ENCODE measurements around the gene EFHC1. TPM values are rescaled to one million over a fixed set of nuclear protein-coding genes. Genes with fewer than 3 reads are reported as not detected.

Gene EFHC1
- total RNA-seq, 1 experiment from 2014 or later: 12.4 TPM

- ATAC-seq (no peak), DNase-seq (ENCODE audit: low read depth, low spot score) (no peak)
- H2AFZ ChIP-seq (ENCODE audit: low read depth, low read length, poor library complexity, severe bottlenecking): no peak overlapping the region
- peaks cover 3 to 8% of the 10 kb centered on the region in 2 experiments; a peak in 2 of 4 replicates for H3K36me3 ChIP-seq (ENCODE audit: control insufficient read depth in 1 of 2, insufficient read depth in 2 of 2, low read length in 2 of 2)
- H3K9me3 ChIP-seq (ENCODE audit: control insufficient read depth in 1 of 2, insufficient read depth in 1 of 2, low read depth in 1 of 2, low read length in 2 of 2): no peaks in the 10 kb centered on the region
- no peak overlapping the region for H3K9ac ChIP-seq (ENCODE audit: low read length)
- no peaks in the 10 kb centered on the region for H3K27me3 ChIP-seq (ENCODE audit: insufficient read depth, low read length)
- intact Hi-C loops (cut with micrococcal nuclease): no loop called here
- no peak overlapping the region for H3K27ac ChIP-seq (ENCODE audit: low read depth, low read length)
- RAD21 ChIA-PET (ENCODE audit: low non-redundant PET in 1 of 2, low total read pairs in 2 of 2, uncharacterized antibody in 2 of 2, unreplicated experiment in 2 of 2): no interaction called here
- H4K20me1 ChIP-seq (ENCODE audit: insufficient read depth): no peaks in the 10 kb centered on the region
- BruUV-seq (replicated peaks): TSS peak; percentile 3
- POLR2A ChIA-PET: no interaction called here
- peaks cover 2 to 5% of the 10 kb centered on the region in 2 experiments for H3K4me1 ChIP-seq (ENCODE audit: control insufficient read depth in 1 of 2, insufficient read depth in 2 of 2, low read length in 2 of 2)
- H3K4me2 ChIP-seq (ENCODE audit: low read length): no peak overlapping the region
- no peaks in the 10 kb centered on the region for H3K79me2 ChIP-seq (ENCODE audit: insufficient read depth, low read length)
- no peaks in the 10 kb centered on the region for H3K9me2 ChIP-seq (ENCODE audit: insufficient read depth)
- TF ChIP-seq TCF7L2 (IDR thresholded peaks at IDR 0.05; ENCODE audit: borderline replicate concordance, extremely low read depth, insufficient read depth, insufficient read length) (no peak), JUND (IDR thresholded peaks at IDR 0.05) (no peak), FOSL1 (IDR thresholded peaks at IDR 0.05; ENCODE audit: low read depth) (no peak), CBX3 (IDR thresholded peaks at IDR 0.05; ENCODE audit: low read depth) (no peak), EZH2phosphoT487 (IDR thresholded peaks at IDR 0.05; ENCODE audit: borderline replicate concordance) (no peak), ZNF274 (IDR thresholded peaks at IDR 0.05; ENCODE audit: low read depth, low read length) (no peak), ZFX (IDR thresholded peaks at IDR 0.05) (no peak), SP1 (IDR thresholded peaks at IDR 0.05; ENCODE audit: low read depth) (no peak), SIN3A (IDR thresholded peaks at IDR 0.05; ENCODE audit: low read depth) (no peak), SRF (IDR thresholded peaks at IDR 0.05; ENCODE audit: low read depth) (no peak), YY1 (IDR thresholded peaks at IDR 0.05; ENCODE audit: extremely low read depth, insufficient replicate concordance, low read depth, low read length) (no peak), ELF1 (IDR thresholded peaks at IDR 0.05; ENCODE audit: borderline replicate concordance, low read depth) (no peak), EZH2 (IDR thresholded peaks at IDR 0.05) (no peak)
- TF ChIP-seq, protein P1, sequence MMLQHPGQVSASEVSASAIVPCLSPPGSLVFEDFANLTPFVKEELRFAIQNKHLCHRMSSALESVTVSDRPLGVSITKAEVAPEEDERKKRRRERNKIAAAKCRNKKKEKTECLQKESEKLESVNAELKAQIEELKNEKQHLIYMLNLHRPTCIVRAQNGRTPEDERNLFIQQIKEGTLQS (IDR thresholded peaks at IDR 0.05): no peak
- TF ChIP-seq, protein P2, sequence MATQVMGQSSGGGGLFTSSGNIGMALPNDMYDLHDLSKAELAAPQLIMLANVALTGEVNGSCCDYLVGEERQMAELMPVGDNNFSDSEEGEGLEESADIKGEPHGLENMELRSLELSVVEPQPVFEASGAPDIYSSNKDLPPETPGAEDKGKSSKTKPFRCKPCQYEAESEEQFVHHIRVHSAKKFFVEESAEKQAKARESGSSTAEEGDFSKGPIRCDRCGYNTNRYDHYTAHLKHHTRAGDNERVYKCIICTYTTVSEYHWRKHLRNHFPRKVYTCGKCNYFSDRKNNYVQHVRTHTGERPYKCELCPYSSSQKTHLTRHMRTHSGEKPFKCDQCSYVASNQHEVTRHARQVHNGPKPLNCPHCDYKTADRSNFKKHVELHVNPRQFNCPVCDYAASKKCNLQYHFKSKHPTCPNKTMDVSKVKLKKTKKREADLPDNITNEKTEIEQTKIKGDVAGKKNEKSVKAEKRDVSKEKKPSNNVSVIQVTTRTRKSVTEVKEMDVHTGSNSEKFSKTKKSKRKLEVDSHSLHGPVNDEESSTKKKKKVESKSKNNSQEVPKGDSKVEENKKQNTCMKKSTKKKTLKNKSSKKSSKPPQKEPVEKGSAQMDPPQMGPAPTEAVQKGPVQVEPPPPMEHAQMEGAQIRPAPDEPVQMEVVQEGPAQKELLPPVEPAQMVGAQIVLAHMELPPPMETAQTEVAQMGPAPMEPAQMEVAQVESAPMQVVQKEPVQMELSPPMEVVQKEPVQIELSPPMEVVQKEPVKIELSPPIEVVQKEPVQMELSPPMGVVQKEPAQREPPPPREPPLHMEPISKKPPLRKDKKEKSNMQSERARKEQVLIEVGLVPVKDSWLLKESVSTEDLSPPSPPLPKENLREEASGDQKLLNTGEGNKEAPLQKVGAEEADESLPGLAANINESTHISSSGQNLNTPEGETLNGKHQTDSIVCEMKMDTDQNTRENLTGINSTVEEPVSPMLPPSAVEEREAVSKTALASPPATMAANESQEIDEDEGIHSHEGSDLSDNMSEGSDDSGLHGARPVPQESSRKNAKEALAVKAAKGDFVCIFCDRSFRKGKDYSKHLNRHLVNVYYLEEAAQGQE (IDR thresholded peaks at IDR 0.05; ENCODE audit: low read depth): no peak
- TF ChIP-seq, protein P3, sequence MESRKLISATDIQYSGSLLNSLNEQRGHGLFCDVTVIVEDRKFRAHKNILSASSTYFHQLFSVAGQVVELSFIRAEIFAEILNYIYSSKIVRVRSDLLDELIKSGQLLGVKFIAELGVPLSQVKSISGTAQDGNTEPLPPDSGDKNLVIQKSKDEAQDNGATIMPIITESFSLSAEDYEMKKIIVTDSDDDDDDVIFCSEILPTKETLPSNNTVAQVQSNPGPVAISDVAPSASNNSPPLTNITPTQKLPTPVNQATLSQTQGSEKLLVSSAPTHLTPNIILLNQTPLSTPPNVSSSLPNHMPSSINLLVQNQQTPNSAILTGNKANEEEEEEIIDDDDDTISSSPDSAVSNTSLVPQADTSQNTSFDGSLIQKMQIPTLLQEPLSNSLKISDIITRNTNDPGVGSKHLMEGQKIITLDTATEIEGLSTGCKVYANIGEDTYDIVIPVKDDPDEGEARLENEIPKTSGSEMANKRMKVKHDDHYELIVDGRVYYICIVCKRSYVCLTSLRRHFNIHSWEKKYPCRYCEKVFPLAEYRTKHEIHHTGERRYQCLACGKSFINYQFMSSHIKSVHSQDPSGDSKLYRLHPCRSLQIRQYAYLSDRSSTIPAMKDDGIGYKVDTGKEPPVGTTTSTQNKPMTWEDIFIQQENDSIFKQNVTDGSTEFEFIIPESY (IDR thresholded peaks at IDR 0.05; ENCODE audit: extremely low read depth, insufficient replicate concordance, low read length): no peak
- CTCF ChIA-PET: no interaction called here
- no peak overlapping the region for H3K4me3 ChIP-seq (replicated peaks in 1 of 2; ENCODE audit: low read depth in 1 of 2, low read length in 2 of 2)
These were observed 77.7 kb downstream of the EFHC1 start for GRCh38 chr6:52497652-52498408.

All from HCT116 (cell line).